Measurements from ENCODE around the gene AFF2. TPM values are rescaled to one million over a fixed set of nuclear protein-coding genes. Genes with fewer than 3 reads are reported as not detected.
A peak's percentile ranks its signal among the peaks of the same experiment; 100 is the strongest.

Gene AFF2
- polyA plus RNA-seq, 6 donors from 2014 or later = 0.23 to 0.82 (median 0.32) TPM; not detected in 2

- DNase-seq = no peak
- no peaks in the 10 kb centered on the region for H3K9me3 Mint-ChIP-seq
- no peak overlapping the region for H3K4me3 Mint-ChIP-seq
- no peaks in the 10 kb centered on the region for H3K27me3 Mint-ChIP-seq
- H3K27ac Mint-ChIP-seq = no peak overlapping the region
- no peak for ATAC-seq (ENCODE audit: low read depth in 2 of 2)
- H3K4me1 Mint-ChIP-seq = peaks cover 0 to 7% (median 0%) of the 10 kb centered on the region in 3 donors
- H3K36me3 Mint-ChIP-seq = no peaks in the 10 kb centered on the region
These were observed 315.0 kb downstream of the AFF2 start for GRCh38 chrX:148815218-148815961.

- Mint-ChIP-seq H3K36me3 (no peaks in the 10 kb centered on the region), H3K4me3 (no peak overlapping the region), H3K27me3 (no peaks in the 10 kb centered on the region), H3K9me3 (peaks cover 0 to 2% (median 0%) of the 10 kb centered on the region in 7 donors), H3K27ac (no peak overlapping the region), H3K4me1 (no peaks in the 10 kb centered on the region)
- DNase-seq = no peak
- ATAC-seq (ENCODE audit: low read depth in 2 of 2) = no peak
These were observed 323.6 kb downstream of the AFF2 start for GRCh38 chrX:148823986-148824385.

GRCh38 chrX:148825696-148826095, 325.3 kb downstream of the AFF2 start:
- peaks cover 0 to 15% (median 5%) of the 10 kb centered on the region in 7 donors for H3K9me3 Mint-ChIP-seq
- no peaks in the 10 kb centered on the region for H3K4me1 Mint-ChIP-seq
- no peak overlapping the region for H3K4me3 Mint-ChIP-seq
- ATAC-seq (ENCODE audit: low read depth in 2 of 2) (no peak), DNase-seq (no peak)
- H3K27ac Mint-ChIP-seq = no peak overlapping the region
- no peaks in the 10 kb centered on the region for H3K27me3 Mint-ChIP-seq
- peaks cover 0 to 1% of the 10 kb centered on the region in 2 donors for H3K36me3 Mint-ChIP-seq

DNA sequence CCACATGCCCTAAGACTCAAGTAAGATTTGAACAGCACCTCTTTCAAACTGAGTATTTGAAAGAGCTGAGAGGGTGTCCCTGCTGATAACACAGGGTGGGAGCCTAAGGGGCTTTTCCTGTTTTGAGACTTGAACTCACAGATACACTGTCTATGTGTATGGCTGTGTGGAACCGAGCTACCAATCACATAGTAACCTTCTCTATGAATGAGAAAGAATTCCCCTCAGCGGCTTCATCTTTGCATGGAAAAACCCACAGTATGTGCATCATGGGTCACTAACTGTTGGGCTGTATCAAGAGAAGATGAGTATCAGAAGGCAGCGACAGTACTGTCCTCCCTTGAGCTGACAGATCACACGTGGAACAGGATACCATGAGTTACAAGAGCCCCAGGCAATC, 336.3 kb downstream of the AFF2 start:
- Mint-ChIP-seq H3K4me1 (no peaks in the 10 kb centered on the region), H3K9me3 (peaks cover 0 to 5% (median 0%) of the 10 kb centered on the region in 7 donors), H3K27ac (peak overlapping the region in 1 of 6 donors; percentile 42), H3K36me3 (no peaks in the 10 kb centered on the region), H3K27me3 (no peaks in the 10 kb centered on the region), H3K4me3 (no peak overlapping the region)
- DNase-seq = no peak
- no peak for ATAC-seq (ENCODE audit: low read depth in 2 of 2)

DNA sequence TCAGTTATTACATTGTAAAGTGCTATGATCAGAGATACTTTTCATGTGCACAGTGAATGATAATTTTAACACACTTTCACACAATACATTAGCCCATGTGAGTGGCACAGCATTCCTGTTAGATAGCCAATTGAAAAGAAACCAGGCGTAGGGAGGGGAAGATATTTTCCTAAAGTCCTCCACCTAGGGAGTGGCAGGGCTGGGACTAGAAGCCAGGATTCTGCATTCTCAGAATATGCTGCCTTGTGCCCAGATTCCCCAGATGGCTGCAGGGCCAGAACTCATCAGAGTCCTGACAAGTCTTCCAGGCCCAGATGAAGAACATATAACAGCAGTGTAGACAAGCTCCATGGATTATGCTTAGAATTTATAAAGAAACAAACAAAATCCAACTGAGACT, 350.2 kb downstream of the AFF2 start:
- H3K9me3 Mint-ChIP-seq = peaks cover 0 to 2% (median 0%) of the 10 kb centered on the region in 7 donors
- H3K27ac Mint-ChIP-seq = no peak overlapping the region
- H3K36me3 Mint-ChIP-seq = no peaks in the 10 kb centered on the region
- no peak overlapping the region for H3K4me3 Mint-ChIP-seq
- H3K4me1 Mint-ChIP-seq = no peaks in the 10 kb centered on the region
- DNase-seq (no peak), ATAC-seq (ENCODE audit: low read depth in 2 of 2) (no peak)
- no peaks in the 10 kb centered on the region for H3K27me3 Mint-ChIP-seq

DNA sequence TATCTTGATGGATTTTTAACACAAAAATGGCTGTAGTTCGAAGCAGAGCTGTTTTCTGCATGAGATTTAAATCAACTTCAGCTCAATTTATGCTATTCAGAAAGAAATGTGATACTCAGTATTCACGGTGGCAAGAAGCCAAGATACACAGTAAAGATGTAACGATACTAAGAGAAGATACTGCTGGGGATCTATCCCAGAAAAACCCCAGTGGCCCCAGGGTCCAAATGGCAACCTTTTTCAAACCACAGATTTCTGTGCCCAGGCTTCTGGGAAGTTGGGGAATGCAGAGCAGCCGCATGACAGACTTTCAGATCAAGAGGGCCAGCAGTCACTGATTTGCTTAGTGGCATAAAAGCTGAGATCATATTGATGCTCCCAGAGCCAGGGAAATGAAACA, 353.9 kb downstream of the AFF2 start:
- peaks cover 0 to 2% (median 0%) of the 10 kb centered on the region in 7 donors for H3K9me3 Mint-ChIP-seq
- ATAC-seq (ENCODE audit: low read depth in 2 of 2) (no peak), DNase-seq (no peak)
- H3K4me3 Mint-ChIP-seq = no peak overlapping the region
- H3K4me1 Mint-ChIP-seq = no peaks in the 10 kb centered on the region
- no peaks in the 10 kb centered on the region for H3K27me3 Mint-ChIP-seq
- H3K27ac Mint-ChIP-seq = no peak overlapping the region
- no peaks in the 10 kb centered on the region for H3K36me3 Mint-ChIP-seq

DNA sequence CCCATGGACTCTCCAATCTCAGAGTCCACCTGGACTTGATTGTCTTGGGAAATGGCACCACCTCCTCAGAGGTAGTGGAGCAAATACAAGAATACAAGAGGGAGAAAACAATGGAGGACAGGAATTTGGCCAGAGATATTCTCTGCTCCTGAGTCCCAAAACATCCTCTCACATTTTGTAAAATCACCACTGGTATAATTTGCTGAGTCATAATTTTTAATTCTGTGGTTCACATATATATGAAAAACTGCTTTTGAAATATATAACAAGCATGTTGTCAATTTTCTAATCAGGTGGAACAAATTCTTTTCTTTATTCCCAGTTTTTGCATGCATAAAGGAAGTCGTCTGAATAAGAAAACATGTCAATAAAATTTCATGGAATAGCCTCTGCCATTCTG, 356.1 kb downstream of the AFF2 start:
- Mint-ChIP-seq H3K4me3 (no peak overlapping the region), H3K27me3 (no peaks in the 10 kb centered on the region), H3K36me3 (no peaks in the 10 kb centered on the region), H3K4me1 (no peaks in the 10 kb centered on the region), H3K27ac (no peak overlapping the region), H3K9me3 (peaks cover 0 to 2% (median 0%) of the 10 kb centered on the region in 7 donors)
- ATAC-seq (ENCODE audit: low read depth in 2 of 2) = no peak
- DNase-seq = no peak

DNA sequence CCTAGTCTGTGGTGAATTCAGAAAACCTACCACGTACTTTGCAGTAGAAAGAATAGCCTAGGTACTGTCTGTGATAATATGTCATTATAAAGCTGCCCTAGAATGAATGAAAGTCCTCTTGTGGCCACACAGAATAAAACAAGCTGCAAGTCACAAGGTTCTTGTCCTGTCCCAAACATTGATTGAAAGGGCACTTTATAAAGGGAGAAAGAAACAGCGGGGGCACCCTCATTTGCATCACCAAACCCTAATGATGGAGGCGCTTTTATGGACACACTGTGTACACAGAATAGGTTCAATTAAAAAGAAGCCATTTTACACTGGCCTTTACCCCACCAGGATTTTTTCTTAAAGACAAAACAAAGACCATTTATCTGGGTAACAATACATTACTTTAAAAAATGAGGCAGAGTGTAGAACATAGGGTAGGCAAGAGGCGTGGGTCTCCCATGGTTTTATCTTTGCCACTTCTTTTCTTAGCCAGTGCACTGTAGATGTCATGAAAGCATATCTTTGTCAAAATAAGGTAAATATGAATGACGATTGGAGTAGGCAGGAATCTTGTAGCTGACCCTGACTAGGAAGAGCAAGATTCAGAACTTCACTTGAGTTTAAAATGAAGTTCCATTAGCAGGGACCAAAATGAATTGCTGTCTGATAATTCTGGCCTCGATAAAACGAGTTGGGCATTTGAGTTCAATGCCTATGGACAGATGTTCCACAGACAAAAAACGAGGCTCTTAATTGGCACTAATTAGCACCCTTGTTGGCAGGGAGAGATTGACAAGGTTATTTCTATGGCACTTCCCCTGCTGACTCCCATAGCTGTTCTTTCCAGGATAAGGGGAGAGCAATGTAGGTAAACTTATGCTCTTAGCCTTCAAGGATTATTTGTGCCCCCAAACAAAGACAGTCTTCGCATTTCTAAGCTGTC, 365.1 kb downstream of the AFF2 start:
- Mint-ChIP-seq H3K27ac (no peak overlapping the region), H3K27me3 (no peaks in the 10 kb centered on the region), H3K4me3 (no peak overlapping the region), H3K4me1 (no peaks in the 10 kb centered on the region), H3K9me3 (peaks cover 0 to 3% (median 0%) of the 10 kb centered on the region in 7 donors), H3K36me3 (no peaks in the 10 kb centered on the region)
- ATAC-seq (ENCODE audit: low read depth in 2 of 2) (no peak), DNase-seq (no peak)

DNA sequence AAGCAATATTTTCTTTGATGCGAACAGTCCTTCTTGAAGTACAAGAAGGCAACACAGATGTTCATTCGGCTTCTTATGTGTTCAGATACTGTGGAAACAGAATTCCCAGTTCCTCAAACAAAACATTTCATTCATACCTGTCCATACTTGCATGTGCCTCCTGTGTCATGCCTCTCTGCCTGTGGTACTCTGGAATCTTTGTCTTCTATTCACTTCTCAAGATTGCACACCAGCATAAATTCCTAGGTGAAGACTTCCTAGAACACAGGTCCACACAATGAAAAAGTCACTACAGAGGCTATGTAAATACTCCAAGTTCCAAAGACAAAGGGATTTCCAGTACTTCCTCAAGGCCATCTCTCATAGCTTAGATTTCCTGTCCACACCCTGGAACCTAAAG, 367.2 kb downstream of the AFF2 start:
- DNase-seq (no peak), ATAC-seq (ENCODE audit: low read depth in 2 of 2) (no peak)
- Mint-ChIP-seq H3K27ac (no peak overlapping the region), H3K4me3 (no peak overlapping the region), H3K4me1 (no peaks in the 10 kb centered on the region), H3K36me3 (no peaks in the 10 kb centered on the region), H3K9me3 (peaks cover 0 to 3% (median 0%) of the 10 kb centered on the region in 7 donors), H3K27me3 (no peaks in the 10 kb centered on the region)

- Mint-ChIP-seq H3K27ac (peak overlapping the region in 1 of 6 donors; percentile 59), H3K27me3 (no peaks in the 10 kb centered on the region), H3K9me3 (peaks cover 0 to 3% (median 0%) of the 10 kb centered on the region in 7 donors), H3K4me1 (no peaks in the 10 kb centered on the region), H3K36me3 (no peaks in the 10 kb centered on the region), H3K4me3 (no peak overlapping the region)
- no peak for DNase-seq
- ATAC-seq (ENCODE audit: low read depth in 2 of 2) = no peak
These were observed 371.2 kb downstream of the AFF2 start for GRCh38 chrX:148871422-148872160.

GRCh38 chrX:148872161-148872535, 371.7 kb downstream of the AFF2 start:
- no peak for DNase-seq
- Mint-ChIP-seq H3K36me3 (no peaks in the 10 kb centered on the region), H3K9me3 (peaks cover 0 to 3% (median 0%) of the 10 kb centered on the region in 7 donors), H3K27me3 (no peaks in the 10 kb centered on the region), H3K4me1 (no peaks in the 10 kb centered on the region), H3K4me3 (no peak overlapping the region), H3K27ac (peak overlapping the region in 1 of 6 donors; percentile 59)
- no peak for ATAC-seq (ENCODE audit: low read depth in 2 of 2)

- DNase-seq = no peak
- Mint-ChIP-seq H3K4me3 (no peak overlapping the region), H3K36me3 (no peaks in the 10 kb centered on the region), H3K4me1 (no peaks in the 10 kb centered on the region), H3K27ac (no peak overlapping the region), H3K27me3 (no peaks in the 10 kb centered on the region), H3K9me3 (peaks cover 0 to 3% (median 0%) of the 10 kb centered on the region in 7 donors)
- ATAC-seq (ENCODE audit: low read depth in 2 of 2) = no peak
These were observed 372.5 kb downstream of the AFF2 start for GRCh38 chrX:148872881-148873280.

- no peak overlapping the region for H3K27ac Mint-ChIP-seq
- no peak for ATAC-seq (ENCODE audit: low read depth in 2 of 2)
These were observed 374.3 kb downstream of the AFF2 start for GRCh38 chrX:148874636-148875246.

More at GRCh38 chrX:148874636-148875246, 374.3 kb downstream of the AFF2 start:
- no peaks in the 10 kb centered on the region for H3K36me3 Mint-ChIP-seq
- no peak overlapping the region for H3K4me3 Mint-ChIP-seq
- no peaks in the 10 kb centered on the region for H3K9me3 Mint-ChIP-seq
- no peak for DNase-seq
- H3K4me1 Mint-ChIP-seq = no peaks in the 10 kb centered on the region
- H3K27me3 Mint-ChIP-seq = no peaks in the 10 kb centered on the region

Data from naive B cell (primary cell).